HT-29 (cell line): Measurements from ENCODE around the gene ARRB2. TPM values are rescaled to one million over a fixed set of nuclear protein-coding genes. Genes with fewer than 3 reads are reported as not detected.
"Not testable (repeated sequence)": the region's sequence is repeated elsewhere in the genome, so short reads cannot be mapped to it uniquely, and the experiment has no call there.

Experiments used
- DNase-seq: peaks from one replicate; pipeline ENCODE4 v3.0.0-alpha.2; 2015; ENCODE audit warnings: low spot score
- total RNA-seq: library from RNA; depleted of rRNA; stranded (reverse); fragments of >200 nt; shearing (Covaris generic); gene quantifications from 2 replicates; pipeline ENCODE4 v1.2.3, GENCODE V29; 2014

ARRB2 gene
- total RNA-seq, 1 experiment from 2014 or later, result 32.3 TPM

- DNase-seq, result no peak
Measured at GRCh38 chr17:4701116-4701515, 9.3 kb upstream of the ARRB2 start.

- no peak for DNase-seq
Measured at GRCh38 chr17:4703330-4703691, 7.1 kb upstream of the ARRB2 start.

GRCh38 chr17:4704574-4704907 is 5.9 kb upstream of the ARRB2 start:
- not testable (repeated sequence) for DNase-seq

DNA sequence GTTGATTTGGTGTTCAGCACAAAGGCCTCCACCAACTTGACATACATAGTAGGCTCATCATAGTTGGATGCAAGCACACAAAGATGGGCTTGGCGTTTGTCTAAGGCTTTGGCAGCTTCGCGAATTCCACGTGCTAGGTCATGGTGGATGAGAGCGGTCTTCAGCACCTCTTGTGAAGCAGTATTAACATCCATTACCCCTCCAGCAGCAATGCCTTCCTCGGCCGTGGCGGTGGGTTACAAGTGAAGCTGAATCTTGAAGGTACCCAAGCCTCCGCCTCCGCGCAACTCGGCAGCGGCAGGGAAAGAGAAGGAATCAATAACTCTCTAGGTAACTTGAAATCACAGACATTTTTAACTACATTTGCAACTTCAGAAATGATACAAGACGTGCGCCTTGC is 5.4 kb upstream of the ARRB2 start:
- no peak for DNase-seq

DNA sequence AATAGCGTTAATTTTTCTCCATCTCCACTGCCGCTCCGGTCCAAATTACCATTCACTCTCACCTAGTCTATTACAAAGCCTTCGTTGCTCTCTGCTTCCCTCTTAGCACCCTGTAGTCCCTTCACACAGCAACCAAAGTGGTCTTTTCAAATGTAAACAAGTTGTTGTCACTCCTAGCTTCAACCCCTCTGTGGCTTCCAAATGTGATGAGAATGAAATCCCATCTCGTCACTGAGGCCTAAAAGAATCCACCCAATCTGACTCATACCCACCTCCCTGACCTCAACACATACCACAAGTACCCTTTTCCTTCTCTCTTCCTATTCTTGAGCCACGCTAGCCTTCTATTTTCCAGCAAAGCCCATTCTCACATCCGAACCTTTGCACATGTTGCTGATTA is 4.3 kb upstream of the ARRB2 start:
- no peak for DNase-seq

DNA sequence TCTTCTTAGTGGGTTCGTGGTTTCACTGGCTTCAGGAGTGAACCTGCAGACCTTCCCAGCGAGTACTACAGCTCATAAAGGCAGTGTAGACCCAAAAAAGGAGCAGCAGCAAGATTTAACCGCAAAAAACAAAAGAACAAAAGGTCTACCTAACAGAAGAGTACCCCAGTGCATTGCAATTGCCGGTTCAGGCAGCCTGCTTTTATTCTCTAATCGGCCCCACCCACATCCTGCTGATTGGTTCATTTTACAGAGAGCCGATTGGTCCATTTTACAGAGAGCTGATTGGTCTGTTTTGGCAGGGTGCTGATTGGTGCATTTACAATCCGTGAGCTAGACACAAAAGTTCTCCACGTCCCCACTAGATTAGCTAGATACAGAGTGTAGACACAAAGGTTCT is 2.0 kb upstream of the ARRB2 start:
- DNase-seq, result peak; percentile 36

DNA sequence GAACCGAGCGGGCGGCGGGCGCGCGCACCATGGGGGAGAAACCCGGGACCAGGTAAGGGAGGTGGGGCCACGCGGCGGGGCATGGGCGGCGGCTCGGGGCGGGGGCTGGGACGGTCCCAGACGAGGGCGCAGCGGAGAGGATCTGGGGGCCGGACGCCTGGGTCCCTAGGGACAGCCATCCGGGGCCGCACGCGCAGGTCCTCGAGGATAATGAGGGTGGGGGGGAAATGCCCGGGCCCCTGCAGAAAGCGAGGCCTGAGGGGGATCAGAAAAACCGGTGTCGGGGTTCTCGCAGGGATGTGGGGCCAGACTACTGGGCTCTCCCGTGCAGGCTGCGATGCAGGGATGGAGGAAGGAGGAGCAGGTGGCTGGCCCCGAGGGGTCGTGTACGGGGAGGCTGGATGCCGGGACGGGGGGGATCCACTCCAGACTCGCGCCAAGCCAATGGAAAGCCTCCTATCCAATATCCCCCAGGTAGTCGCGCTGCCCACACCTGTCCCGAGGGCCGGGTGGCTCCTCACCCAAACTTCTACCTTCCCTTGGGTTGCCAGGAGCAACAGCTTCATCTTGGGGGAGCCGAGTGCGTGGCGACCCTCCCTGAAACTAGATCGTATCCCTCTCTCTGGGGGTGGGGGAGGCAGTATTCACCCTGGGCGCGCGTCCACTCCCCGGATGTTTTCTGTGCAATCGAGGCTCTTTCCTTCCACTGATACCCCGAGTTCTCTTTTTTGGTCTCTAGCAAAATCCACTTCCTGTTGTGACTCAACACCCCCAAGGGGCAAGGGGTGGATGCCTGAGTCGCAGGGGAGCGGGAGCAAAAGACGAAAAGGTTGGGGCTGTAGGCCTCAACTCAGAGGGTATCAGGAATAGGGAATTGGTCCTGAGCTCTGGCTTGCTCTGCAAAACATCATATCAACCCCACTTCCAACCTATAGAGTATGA is 532 bp downstream of the ARRB2 start:
- DNase-seq, result no peak

GRCh38 chr17:4711661-4712181 is 1.3 kb downstream of the ARRB2 start:
- DNase-seq, result no peak

- no peak for DNase-seq
Measured at GRCh38 chr17:4712526-4712925, 2.1 kb downstream of the ARRB2 start.

GRCh38 chr17:4714340-4715062 is 4.1 kb downstream of the ARRB2 start:
- not testable (repeated sequence) for DNase-seq

GRCh38 chr17:4715063-4715744 is 4.8 kb downstream of the ARRB2 start:
- no peak for DNase-seq

DNA sequence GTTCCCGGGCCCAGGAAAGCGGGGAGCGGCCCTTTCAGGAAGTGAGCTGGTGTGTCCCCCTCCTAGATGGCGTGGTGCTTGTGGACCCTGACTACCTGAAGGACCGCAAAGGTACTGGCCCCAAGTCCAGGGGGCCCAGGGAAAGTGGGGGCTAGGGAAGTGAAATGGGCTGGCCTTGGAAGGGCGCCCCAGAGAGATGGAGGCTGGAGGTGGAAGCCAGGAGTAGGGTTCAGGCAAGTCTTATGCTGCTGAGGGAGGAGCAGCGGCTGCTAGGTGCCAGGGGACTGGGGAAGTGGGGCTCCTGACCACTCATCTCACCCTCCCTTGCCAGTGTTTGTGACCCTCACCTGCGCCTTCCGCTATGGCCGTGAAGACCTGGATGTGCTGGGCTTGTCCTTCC is 5.6 kb downstream of the ARRB2 start:
- DNase-seq, result no peak

DNA sequence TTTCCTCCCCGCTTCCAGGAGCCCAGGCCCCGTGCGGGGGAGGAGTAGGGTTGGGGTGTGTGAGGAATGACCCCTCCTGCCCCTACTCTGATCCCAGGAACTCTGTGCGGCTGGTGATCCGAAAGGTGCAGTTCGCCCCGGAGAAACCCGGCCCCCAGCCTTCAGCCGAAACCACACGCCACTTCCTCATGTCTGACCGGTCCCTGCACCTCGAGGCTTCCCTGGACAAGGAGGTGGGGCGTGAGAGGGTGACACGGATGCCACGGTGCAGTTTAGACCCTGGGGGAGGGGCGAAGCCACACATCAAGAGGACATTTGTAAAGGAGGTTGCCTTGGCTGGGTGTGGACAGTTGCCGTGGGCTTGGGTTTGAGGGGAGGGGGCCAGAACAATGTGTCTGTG is 7.4 kb downstream of the ARRB2 start:
- DNase-seq, result no peak

DNA sequence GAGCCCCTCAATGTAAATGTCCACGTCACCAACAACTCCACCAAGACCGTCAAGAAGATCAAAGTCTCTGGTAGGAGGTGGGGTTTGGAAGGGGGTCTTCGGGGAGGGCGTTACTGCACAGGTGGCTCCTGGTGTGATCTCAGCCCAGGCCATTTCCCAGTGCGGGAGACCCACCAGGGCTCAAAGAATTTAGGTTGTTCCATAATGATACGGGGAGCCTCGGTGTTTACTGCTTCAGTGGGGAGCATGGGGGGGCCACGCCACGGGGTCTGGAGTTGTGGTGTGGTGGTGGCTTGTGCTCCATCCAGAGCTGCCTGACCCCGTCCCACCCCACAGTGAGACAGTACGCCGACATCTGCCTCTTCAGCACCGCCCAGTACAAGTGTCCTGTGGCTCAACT is 7.8 kb downstream of the ARRB2 start:
- DNase-seq, result no peak

DNA sequence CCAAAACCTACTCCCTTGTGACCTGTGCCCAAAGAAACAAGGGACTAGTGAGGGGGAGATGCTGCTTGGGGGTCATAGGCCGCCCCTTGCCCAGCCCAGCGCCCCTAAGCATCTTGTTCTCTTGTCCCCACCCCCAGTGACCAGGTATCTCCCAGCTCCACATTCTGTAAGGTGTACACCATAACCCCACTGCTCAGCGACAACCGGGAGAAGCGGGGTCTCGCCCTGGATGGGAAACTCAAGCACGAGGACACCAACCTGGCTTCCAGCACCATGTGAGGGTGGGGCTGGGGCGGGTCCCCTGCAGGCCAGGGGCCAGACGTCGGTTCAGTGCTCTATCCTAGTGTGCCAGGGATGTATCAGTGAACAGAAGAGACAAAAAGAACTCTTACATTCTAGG is 8.7 kb downstream of the ARRB2 start:
- no peak for DNase-seq

GRCh38 chr17:4719684-4720221 is 9.3 kb downstream of the ARRB2 start:
- no peak for DNase-seq

- no peak for DNase-seq
Measured at GRCh38 chr17:4720787-4721186, 10.4 kb downstream of the ARRB2 start.

GRCh38 chr17:4721203-4722135 is 11.0 kb downstream of the ARRB2 start:
- DNase-seq, result peak; percentile 44

DNA sequence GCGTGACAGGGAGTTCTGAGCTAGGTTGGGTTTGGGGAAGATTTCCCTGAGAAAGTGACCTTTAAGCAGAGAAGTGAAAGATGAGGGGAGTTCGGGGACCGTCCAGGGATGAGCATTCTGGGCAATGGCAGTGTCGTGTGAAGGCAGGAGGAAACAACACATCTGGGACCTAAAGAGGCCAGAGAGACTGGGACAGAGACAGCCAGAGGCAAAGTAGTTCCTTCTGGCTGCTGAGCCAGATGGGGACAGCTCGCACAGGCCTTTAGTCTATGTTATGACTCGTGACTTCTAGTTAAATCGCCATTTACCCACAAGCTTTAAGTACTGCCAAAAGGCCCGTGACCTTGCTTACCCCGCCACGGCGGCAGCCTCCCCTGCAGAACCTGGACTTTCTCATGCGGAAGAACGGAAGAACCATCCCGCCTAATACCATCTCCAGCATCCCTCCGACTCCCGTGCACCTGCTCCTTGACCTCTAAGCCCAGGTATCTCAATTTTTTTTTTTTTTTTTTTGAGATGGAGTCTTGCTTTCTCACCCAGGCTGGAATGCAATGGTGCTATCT is 12.3 kb downstream of the ARRB2 start:
- no peak for DNase-seq

GRCh38 chr17:4724650-4725049 is 14.2 kb downstream of the ARRB2 start:
- no peak for DNase-seq
